SH-SY5Y (cell line): Measurements from ENCODE around the gene IPCEF1.

Source experiments
- GATA2 ChIP-seq: IDR thresholded peaks from 2 replicates; pipeline ENCODE4 v1.6.1; 2011; ENCODE audit warnings: mild to moderate bottlenecking, low read depth, low read length
- GATA3 ChIP-seq: IDR thresholded peaks from 2 replicates; pipeline ENCODE4 v1.6.1; 2011; ENCODE audit warnings: low read depth, mild to moderate bottlenecking, low read length, moderate library complexity

GRCh38 chr6:154402081-154402780, 45.6 kb upstream of the IPCEF1 start:
- TF ChIP-seq GATA3 (no peak), GATA2 (no peak)
